ENCODE measurements around the gene HOXA3. TPM values are rescaled to one million over a fixed set of nuclear protein-coding genes. Genes with fewer than 3 reads are reported as not detected.

Gene HOXA3
- total and polyA plus RNA-seq, 10 of the 15 experiments (the other 5 are each of a cell fraction or from before 2014, with no cell fraction given): 0.05 TPM; not detected in 9

- ChIA-PET POLR2A (no interaction called here), SMC1A (ENCODE audit: uncharacterized antibody, unreplicated experiment) (interaction anchor here (1.7 kb wide), 1 partner anchor 11 kb away, joined by 8 read pairs; no protein-coding TSS in a partner anchor), RAD21 (ENCODE audit: unreplicated experiment) (no interaction called here), CTCF (no interaction called here)
- no TSS peak for BruUV-seq (replicated peaks)
- Histone ChIP-seq H3K27me3 (replicated peaks in 1 of 2; ENCODE audit: control insufficient read depth in 2 of 2, insufficient read depth in 2 of 2, low read length in 1 of 2) (peaks cover 0 to 7% of the 10 kb centered on the region in 2 experiments; a peak in 2 of 4 replicates), H4K20me1 (ENCODE audit: control insufficient read depth, insufficient read depth) (no peaks in the 10 kb centered on the region), H3K9ac (ENCODE audit: control insufficient read depth, insufficient read depth, low read length) (no peak overlapping the region), H3K27ac (ENCODE audit: control insufficient read depth, insufficient read depth) (no peak overlapping the region), H3K9me3 (replicated peaks; ENCODE audit: control insufficient read depth, insufficient read depth, low read length) (no peaks in the 10 kb centered on the region; the same call in 2 of the 3 replicates), H3K4me3 (no peak overlapping the region), H2AFZ (ENCODE audit: control insufficient read depth, low read depth, low read length) (no peak overlapping the region), H3K4me1 (ENCODE audit: control insufficient read depth, insufficient read depth, low read length) (no peaks in the 10 kb centered on the region; the same call in 1 of the 2 replicates), H3K4me2 (ENCODE audit: control insufficient read depth, insufficient read depth) (no peak overlapping the region), H3K79me2 (ENCODE audit: control insufficient read depth, insufficient read depth, low read length) (no peaks in the 10 kb centered on the region), H3K36me3 (ENCODE audit: control insufficient read depth in 2 of 2, insufficient read depth in 2 of 2, low read length in 1 of 2) (no peaks in the 10 kb centered on the region)
- no peak for FAIRE-seq
- no peak for ATAC-seq
- intact Hi-C loops (cut with micrococcal nuclease; ENCODE audit: unreplicated experiment) (no loop called here), in situ Hi-C loops (cut with MboI) (no loop called here)
- WGBS (ENCODE audit: insufficient coverage, insufficient replicate concordance, low lambda C conversion rate, missing lambda C conversion rate): 85% methylated on average over 36 of the region's 53 CpGs
- TF ChIP-seq EP300 (IDR thresholded peaks at IDR 0.05; ENCODE audit: borderline replicate concordance in 1 of 2, control insufficient read depth in 1 of 2, low read depth in 2 of 2, low read length in 2 of 2): no peak
- no peak for DNase-seq (ENCODE audit: low read depth, low spot score)
These were observed 12.9 kb downstream of the HOXA3 start for GRCh38 chr7:27139334-27140125.

GRCh38 chr7:27138985-27139333 is 13.4 kb downstream of the HOXA3 start:
- H3K4me1 ChIP-seq (ENCODE audit: control insufficient read depth, insufficient read depth, low read length): no peaks in the 10 kb centered on the region; the same call in 1 of the 2 replicates
- no peaks in the 10 kb centered on the region for H4K20me1 ChIP-seq (ENCODE audit: control insufficient read depth, insufficient read depth)
- H3K9me3 ChIP-seq (replicated peaks; ENCODE audit: control insufficient read depth, insufficient read depth, low read length): no peaks in the 10 kb centered on the region; the same call in 2 of the 3 replicates
- DNase-seq (ENCODE audit: low read depth, low spot score): no peak
- no peaks in the 10 kb centered on the region for H3K36me3 ChIP-seq (ENCODE audit: control insufficient read depth in 2 of 2, insufficient read depth in 2 of 2, low read length in 1 of 2)
- POLR2A ChIA-PET: no interaction called here
- H3K9ac ChIP-seq (ENCODE audit: control insufficient read depth, insufficient read depth, low read length): no peak overlapping the region
- SMC1A ChIA-PET (ENCODE audit: uncharacterized antibody, unreplicated experiment): no interaction called here
- intact Hi-C loops (cut with micrococcal nuclease; ENCODE audit: unreplicated experiment) (no loop called here), in situ Hi-C loops (cut with MboI) (no loop called here)
- CTCF ChIA-PET: no interaction called here
- peaks cover 0 to 7% of the 10 kb centered on the region in 2 experiments; a peak in 2 of 4 replicates for H3K27me3 ChIP-seq (replicated peaks in 1 of 2; ENCODE audit: control insufficient read depth in 2 of 2, insufficient read depth in 2 of 2, low read length in 1 of 2)
- ATAC-seq: no peak
- TF ChIP-seq SKIL (IDR thresholded peaks at IDR 0.05; ENCODE audit: low read depth, poor library complexity, severe bottlenecking) (no peak), BCL11A (IDR thresholded peaks at IDR 0.05; ENCODE audit: low read depth, low read length) (no peak), ESRRA (IDR thresholded peaks at IDR 0.05; ENCODE audit: low read length) (no peak), HDAC6 (IDR thresholded peaks at IDR 0.05; ENCODE audit: unreplicated experiment) (no peak), SUZ12 (IDR thresholded peaks at IDR 0.05; ENCODE audit: unreplicated experiment) (no peak), TCF3 (IDR thresholded peaks at IDR 0.05; ENCODE audit: borderline replicate concordance, insufficient read depth, low read depth, low read length) (no peak), ZNF622 (IDR thresholded peaks at IDR 0.05) (no peak), RB1 (IDR thresholded peaks at IDR 0.05; ENCODE audit: borderline replicate concordance) (no peak), SMARCA5 (IDR thresholded peaks at IDR 0.05) (no peak), MYB (IDR thresholded peaks at IDR 0.05; ENCODE audit: borderline replicate concordance, low read depth, low read length) (no peak), ZNF207 (IDR thresholded peaks at IDR 0.05; ENCODE audit: borderline replicate concordance) (no peak), NRF1 (conservative IDR thresholded peaks at IDR 0.05; ENCODE audit: low read depth, low read length) (no peak), SREBF2 (IDR thresholded peaks at IDR 0.05; ENCODE audit: low read length) (no peak), SMC3 (IDR thresholded peaks at IDR 0.05; ENCODE audit: borderline replicate concordance, low read length) (no peak), NR2C1 (IDR thresholded peaks at IDR 0.05) (no peak), CBX5 (IDR thresholded peaks at IDR 0.05; ENCODE audit: low read depth) (no peak)
- H3K27ac ChIP-seq (ENCODE audit: control insufficient read depth, insufficient read depth): no peak overlapping the region
- H3K4me3 ChIP-seq: no peak overlapping the region
- 61% methylated on average over 11 of the region's 11 CpGs for WGBS (ENCODE audit: insufficient coverage, insufficient replicate concordance, low lambda C conversion rate, missing lambda C conversion rate)
- H3K4me2 ChIP-seq (ENCODE audit: control insufficient read depth, insufficient read depth): no peak overlapping the region
- RAD21 ChIA-PET (ENCODE audit: unreplicated experiment): no interaction called here
- no peak overlapping the region for H2AFZ ChIP-seq (ENCODE audit: control insufficient read depth, low read depth, low read length)
- FAIRE-seq: no peak
- no peaks in the 10 kb centered on the region for H3K79me2 ChIP-seq (ENCODE audit: control insufficient read depth, insufficient read depth, low read length)
- no TSS peak for BruUV-seq (replicated peaks)

Data from GM12878 (cell line).